NT2/D1 (cell line): ENCODE measurements around the gene SLC6A19.

Source experiments
- SUZ12 ChIP-seq: IDR thresholded peaks from 2 replicates; pipeline ENCODE4 v1.6.1; 2011; ENCODE audit not compliant: insufficient read length, insufficient read depth; ENCODE audit errors: extremely low read depth
- YY1 ChIP-seq: IDR thresholded peaks from 2 replicates; pipeline ENCODE4 v1.6.1; 2011; ENCODE audit not compliant: insufficient read length, insufficient read depth
- ZNF274 ChIP-seq: IDR thresholded peaks from 2 replicates; pipeline ENCODE4 v1.6.1; 2011; ENCODE audit warnings: mild to moderate bottlenecking, low read depth, low read length

DNA sequence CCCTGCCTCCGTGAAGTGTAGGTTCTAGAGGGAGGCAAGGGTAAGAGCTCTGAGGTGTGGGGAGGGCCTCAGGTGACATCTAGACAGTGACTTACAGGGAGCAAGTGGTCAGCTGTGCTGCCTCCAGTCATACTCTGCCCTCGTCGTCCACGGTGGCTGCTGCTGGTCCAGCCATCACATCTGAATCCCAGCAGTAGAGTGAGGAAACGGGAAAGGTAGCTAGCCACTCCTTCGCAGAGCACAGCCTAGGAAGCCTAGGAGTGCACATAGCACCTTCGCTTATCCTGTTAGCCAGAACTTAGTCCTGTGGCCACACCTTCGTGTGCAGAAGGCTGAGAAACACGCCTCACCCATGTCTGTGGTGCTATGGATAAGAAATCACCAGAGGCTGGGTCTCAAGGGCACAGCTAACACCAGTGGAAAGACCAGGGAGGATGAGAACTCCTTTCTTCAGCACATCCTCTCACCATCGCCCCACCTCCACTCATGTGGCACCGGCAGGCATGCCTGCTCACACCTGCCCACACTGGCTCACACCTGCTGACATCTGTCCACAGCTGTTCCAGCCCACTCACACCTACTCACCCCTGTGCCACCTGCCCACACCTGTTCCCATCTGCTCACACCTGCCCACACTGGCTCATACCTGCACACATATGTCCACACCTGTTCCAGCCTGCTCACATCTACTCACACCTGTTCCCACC lies 44.5 kb upstream of the SLC6A19 start:
- no peak for TF ChIP-seq YY1
- no peak for TF ChIP-seq ZNF274
- no peak for TF ChIP-seq SUZ12
